ENCODE results near the gene CFAP46.
"Not testable (repeated sequence)": the region's sequence is repeated elsewhere in the genome, so short reads cannot be mapped to it uniquely, and the experiment has no call there.

CFAP46 gene

DNA sequence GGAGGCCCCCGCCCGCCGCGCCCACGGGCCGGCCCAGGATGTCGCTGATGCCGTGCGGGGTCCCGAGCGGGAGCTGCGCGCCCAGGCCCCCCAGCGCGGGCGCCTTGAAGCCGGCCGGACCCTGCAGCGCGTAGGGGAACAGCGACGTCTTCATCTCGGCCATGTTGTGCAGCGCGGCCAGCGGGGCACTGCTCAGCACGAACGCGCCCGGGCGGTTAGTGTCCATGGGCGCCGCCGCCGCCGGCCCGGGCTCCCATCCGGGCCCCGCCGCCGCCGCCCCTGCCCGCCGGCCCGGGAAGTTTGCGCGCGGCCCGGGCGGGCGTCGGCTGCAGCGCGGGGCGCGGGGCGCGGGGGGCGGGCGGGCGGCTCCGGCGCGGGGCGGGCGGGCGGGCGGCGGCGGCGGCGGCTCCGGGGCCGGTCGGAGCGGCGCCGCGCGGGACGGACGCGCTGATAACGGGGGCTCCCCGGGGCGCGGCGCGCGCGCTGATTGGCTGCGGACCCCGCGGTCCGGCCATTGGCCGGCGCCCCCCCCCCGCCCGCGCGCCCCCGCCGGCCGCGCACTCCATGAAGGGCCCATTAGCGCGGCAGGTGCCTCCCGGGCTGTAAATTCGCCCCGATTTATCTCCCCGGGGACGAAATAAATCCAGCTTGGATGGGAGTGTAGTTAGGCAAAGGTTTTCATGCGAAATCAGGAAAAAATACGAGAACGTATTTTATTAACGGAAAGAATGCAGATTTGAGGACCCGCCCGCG lies 156.5 kb downstream of the CFAP46 start, which contains the start of gene NKX6-2:
Gene NKX6-2, minus strand, starts transcription at position 425 of the 753 bp plus-strand sequence. Its CDS starts 199 bp downstream, at position 226.
- no peak for DNase-seq

DNA sequence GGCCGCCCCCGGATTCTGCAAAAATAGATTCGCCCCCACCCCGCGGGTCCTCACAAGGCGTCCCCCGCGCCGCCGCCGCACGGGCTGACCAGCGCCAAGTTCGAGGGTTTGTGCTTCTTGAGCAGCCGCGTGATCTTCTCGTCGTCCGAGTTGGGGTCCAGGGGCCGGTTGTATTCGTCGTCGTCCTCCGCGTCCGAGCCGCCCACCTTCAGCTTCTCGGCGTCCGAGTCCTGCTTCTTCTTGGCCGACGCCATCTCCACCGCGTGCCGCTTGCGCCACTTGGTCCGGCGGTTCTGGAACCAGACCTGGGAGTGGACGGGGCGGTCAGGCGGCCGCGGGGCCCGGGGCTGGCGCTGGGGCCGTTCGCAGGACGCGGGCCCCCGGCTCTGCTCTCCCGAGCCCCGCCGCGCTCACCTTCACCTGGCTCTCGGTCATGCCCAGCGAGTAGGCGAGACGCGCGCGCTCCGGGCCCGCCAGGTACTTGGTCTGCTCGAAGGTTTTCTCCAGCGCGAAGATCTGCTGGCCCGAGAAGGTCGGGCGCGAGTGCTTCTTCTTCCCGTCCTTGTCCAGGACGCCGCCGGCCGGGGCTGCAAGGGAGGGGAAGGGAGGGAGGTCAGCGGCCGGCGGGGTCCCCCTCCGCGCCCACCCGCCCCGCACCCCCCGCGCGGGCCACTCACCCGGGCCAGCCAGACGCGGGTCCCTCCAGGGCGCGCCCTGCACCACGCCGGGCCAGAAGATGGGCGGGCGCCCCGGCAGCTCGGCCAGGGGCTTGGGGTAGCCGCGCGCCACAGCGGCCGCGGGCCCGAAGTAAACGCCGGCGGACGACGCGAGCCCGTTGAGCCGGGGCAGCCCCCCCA lies 157.3 kb downstream of the CFAP46 start:
- no peak for DNase-seq

DNA sequence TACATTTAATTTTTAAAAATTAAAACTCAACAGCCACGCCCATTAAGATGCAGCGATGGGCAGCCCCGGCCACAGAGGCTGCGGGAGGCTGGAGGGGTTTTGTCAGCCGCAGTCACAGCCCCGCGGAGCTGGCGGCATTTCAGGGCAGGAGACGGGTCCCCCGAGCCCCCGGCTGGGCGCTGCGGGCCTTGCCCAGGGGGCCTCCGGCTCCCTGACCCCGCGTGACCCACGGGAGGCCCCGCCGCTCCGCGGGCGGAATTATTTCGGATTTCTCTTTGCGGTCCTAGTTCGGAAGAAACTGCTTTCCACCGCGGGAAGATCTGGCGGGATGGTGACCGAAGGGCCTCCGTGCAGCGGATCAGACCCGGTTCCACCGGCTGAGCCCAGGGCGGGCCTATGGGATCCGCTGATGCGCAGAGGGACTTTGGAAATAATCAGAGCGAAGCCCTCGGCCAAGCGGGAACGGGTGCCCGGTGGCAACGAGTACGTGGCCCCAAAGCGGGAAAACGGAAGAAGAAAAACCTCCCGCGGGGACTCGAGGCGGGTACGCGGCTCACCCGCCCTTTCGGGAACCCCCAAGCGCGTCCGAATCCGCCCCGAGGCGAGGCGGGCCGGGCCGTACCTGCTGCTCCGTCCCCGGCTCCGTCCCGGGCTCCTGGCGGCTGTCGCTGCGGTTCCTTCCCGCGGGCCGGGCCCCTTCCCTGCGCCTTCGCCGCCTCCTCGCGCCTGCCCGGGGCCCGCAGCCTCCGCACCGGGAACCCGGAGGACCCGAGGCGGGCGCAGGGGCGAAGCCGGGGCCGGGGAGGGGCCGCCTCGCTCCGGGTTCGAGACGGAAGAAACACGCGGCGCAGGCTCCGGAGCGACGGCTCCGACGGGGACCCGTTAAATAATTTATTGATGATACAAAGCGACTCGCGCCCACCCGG lies 158.2 kb downstream of the CFAP46 start:
- no peak for DNase-seq

DNA sequence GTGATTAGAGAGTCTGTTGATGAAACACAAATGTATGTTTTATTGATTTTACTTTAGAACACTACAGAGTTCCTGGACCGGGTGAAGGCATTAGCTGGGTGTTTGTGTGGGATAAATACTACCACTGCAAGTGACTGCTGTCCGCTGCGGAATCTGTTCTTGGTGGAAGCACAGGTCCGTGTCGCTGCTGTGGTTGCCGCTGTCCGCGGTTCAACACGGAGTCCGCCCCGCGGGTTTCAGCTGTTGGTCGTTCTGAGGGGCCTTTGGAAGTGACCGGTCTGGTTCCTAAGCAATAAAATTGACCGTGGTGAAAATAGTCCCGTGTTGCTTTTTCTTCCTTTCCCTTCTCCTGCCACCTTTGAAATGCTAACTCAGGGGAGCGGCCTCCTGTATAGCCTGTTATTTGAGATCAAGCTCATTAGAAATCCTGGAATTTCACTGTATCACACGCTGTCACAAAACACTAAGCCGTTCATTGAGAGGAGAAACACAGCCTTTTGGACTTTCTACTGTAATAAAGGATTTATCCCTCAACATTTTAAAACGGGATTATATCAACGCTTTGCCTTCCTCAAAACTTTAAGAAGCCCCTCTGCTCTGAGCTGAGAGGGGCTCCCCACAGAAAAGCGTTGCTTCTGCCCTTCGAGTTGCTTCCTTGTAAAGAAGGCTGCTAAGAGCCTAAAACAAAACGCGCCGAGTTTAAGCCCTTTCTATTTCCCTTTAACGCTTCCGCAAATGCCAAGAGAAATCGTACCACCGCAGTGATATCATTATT lies 159.0 kb downstream of the CFAP46 start:
- DNase-seq = no peak

DNA sequence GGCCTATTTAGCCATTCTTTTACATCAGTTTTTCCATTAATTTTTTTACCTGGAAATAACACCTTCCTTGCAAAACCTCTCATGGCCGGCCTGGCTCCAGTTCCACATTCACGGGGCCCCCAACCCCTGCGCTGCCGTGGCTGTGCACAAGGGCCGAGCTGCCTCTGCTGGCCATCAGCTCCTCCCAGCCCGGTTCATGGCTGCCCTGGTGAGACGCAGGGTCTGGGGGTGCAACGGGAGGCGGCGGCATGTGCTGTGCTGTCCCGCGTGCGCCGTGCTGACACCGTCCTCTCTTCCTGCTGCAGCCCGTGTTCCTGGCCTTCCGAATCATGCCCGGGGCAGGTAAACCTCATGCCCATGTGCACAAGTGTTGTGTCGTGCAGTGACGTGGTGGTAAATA lies 160.8 kb downstream of the CFAP46 start:
- no peak for DNase-seq

GRCh38 chr10:132780356-132780755 lies 162.0 kb downstream of the CFAP46 start:
- no peak for DNase-seq

DNA sequence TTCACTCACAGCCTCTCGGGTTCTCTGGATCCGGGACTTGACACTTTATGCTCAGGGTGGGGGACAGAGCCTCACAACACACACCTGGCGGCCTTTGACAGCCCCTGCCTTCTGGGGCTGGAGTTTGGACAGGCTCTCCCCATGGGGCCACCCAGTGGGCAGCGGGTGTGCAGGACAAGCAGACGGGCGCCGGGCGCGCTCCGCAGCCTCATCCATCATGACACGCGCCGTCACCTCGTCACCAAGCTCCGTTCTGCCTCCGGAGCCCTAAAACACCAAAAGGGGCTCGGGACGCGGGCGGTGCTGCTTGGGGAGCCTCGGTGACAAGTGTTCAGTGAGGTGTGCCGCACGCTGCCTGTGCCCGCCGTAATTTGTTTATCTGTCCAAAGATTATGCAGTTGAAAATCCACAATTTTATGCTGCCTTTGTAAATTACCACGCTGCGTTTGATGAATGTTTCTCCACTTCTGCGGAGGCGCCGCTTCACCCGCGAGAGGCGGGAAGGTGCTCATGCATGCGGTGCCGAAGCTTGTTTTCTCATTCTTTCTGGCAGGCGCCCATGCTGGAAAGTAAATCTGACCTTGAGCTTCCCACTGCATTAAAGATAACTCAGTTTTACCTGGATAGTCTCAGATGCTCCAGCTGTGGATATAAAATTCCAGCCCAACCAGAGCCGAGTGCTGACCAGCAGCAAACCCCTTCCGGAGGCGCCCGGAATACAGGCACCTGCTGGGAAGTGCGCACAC lies 162.6 kb downstream of the CFAP46 start:
- DNase-seq = no peak

- no peak for DNase-seq
Measured at GRCh38 chr10:132777441-132777840, 164.9 kb downstream of the CFAP46 start.

GRCh38 chr10:132776821-132777220 lies 165.5 kb downstream of the CFAP46 start:
- DNase-seq = no peak

DNA sequence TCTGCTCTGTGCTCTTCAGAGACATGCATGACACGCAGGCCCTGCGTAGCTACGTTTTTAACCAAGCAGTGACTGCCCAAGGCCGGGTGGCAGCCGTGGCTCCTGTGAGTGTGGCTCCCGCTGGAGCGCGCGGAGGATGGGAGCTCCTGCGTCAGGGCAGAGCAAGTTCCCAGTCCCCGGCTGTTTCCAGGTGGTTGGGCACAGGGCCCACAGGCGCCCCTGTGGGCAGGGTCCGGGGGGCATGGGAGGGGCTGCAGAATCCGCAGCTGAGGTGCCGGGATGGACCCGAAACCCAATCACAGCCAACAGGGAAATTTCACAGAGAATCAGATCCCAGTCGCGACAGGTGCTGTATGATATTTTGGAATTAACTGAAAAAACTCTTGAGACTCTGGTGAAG lies 166.2 kb downstream of the CFAP46 start:
- DNase-seq = no peak

GRCh38 chr10:132774902-132775863 lies 167.2 kb downstream of the CFAP46 start:
- no peak for DNase-seq

GRCh38 chr10:132774181-132774901 lies 168.0 kb downstream of the CFAP46 start:
- DNase-seq = no peak

GRCh38 chr10:132772816-132773215 lies 169.6 kb downstream of the CFAP46 start:
- DNase-seq = not testable (repeated sequence)

GRCh38 chr10:132770061-132771021 lies 172.0 kb downstream of the CFAP46 start:
- DNase-seq = no peak

DNA sequence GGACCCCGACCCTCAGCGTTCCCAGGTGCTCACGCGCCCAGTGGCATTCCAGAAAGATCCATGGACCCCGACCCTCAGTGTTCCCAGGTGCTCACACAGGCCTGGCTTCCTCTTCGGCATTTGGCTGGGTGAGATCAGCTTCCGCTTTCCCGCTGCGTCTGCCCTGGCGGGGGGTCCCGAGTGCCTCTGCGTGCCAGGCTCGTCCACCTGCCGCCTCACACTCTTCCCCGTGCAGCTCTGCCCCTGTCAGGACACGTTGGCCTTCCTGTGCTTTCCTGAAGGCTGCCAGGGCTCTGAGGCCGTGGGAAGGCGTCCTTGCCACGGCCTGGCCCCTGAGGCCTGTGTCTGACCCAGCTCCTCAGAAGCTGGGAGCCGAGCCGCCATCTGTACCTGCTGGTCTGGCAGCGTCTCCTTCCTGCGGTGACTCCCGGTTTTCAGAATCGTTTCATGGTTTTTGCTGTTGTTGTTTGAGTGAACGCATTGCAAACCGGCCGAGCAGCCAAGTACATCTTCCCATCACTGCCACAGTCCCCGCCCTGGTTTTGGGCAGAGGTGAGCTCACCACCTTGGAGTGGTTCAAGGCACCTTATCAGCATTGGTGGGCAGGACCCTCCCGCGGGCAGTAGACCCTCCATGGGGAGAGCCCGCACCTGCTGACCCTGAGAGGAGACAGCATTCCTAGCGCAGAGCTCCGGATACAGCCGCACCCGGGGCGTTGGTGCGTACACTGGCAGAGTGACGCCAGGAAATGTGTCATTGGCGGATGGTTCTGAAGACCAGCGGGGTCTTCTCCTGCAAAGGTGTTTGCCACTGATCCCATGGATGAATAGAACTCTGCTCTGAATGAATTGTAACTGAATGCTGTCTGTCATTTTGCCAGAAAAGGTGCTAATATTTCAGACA lies 173.8 kb downstream of the CFAP46 start:
- no peak for DNase-seq

- DNase-seq = no peak
Measured at GRCh38 chr10:132766291-132766690, 176.1 kb downstream of the CFAP46 start.

GRCh38 chr10:132765435-132765834 lies 176.9 kb downstream of the CFAP46 start:
- no peak for DNase-seq

Data from hematopoietic multipotent progenitor cell treated with erythropoietin and hydrocortisone succinate and interleukin-3 and kit ligand, for 6 days (in vitro differentiated cells).